WTC11 (cell line): ENCODE results near the gene TOR1AIP2.

ENCODE experiments used
- AR ChIP-seq: fragments of 250-450 bp; sonication (Bioruptor Pico); IDR thresholded peaks from 2 replicates; pipeline ENCODE4 v1.9.0; 2021; ENCODE audit warnings: mild to moderate bottlenecking
- CREM ChIP-seq: sonication (generic); formaldehyde crosslinking; IDR thresholded peaks from 2 replicates; pipeline ENCODE4 v1.8.1; 2022; ENCODE audit warnings: mild to moderate bottlenecking, missing genetic modification reagents, moderate library complexity
- GRHL2 ChIP-seq: fragments of 250-450 bp; sonication (Bioruptor Pico); IDR thresholded peaks from 2 replicates; pipeline ENCODE4 v1.8.0; 2022; ENCODE audit warnings: mild to moderate bottlenecking, moderate library complexity; ENCODE audit not compliant: insufficient replicate concordance, severe bottlenecking
- TCF7 ChIP-seq: sonication (generic); formaldehyde crosslinking; IDR thresholded peaks from 2 replicates; pipeline ENCODE4 v1.8.0; 2022; ENCODE audit warnings: mild to moderate bottlenecking, low read depth, missing genetic modification reagents, moderate library complexity
- TF ChIP-seq, protein P1 (sequence below): fragments of 200-600 bp; IDR thresholded peaks from 2 replicates; pipeline ENCODE4 v1.8.0; 2022; ENCODE audit warnings: antibody characterized with exemption

GRCh38 chr1:179921472-179921871 lies 43.9 kb upstream of the TOR1AIP2 start:
- TF ChIP-seq TCF7 (CRISPR knock-in tag) (no peak), CREM (CRISPR knock-in tag) (no peak), AR (CRISPR knock-in tag) (no peak), GRHL2 (CRISPR knock-in tag) (no peak)
- TF ChIP-seq, protein P1, sequence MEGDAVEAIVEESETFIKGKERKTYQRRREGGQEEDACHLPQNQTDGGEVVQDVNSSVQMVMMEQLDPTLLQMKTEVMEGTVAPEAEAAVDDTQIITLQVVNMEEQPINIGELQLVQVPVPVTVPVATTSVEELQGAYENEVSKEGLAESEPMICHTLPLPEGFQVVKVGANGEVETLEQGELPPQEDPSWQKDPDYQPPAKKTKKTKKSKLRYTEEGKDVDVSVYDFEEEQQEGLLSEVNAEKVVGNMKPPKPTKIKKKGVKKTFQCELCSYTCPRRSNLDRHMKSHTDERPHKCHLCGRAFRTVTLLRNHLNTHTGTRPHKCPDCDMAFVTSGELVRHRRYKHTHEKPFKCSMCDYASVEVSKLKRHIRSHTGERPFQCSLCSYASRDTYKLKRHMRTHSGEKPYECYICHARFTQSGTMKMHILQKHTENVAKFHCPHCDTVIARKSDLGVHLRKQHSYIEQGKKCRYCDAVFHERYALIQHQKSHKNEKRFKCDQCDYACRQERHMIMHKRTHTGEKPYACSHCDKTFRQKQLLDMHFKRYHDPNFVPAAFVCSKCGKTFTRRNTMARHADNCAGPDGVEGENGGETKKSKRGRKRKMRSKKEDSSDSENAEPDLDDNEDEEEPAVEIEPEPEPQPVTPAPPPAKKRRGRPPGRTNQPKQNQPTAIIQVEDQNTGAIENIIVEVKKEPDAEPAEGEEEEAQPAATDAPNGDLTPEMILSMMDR: no peak
